K562 (cell line): Measurements from ENCODE around the gene ACADM. TPM values are rescaled to one million over a fixed set of nuclear protein-coding genes. Genes with fewer than 3 reads are reported as not detected.

Experiments
- ATAC-seq: fragments of 200-7000 bp; cut with Tn5 transposase; 3 replicates; pipeline ENCODE4 v1.9.1; 2020; ENCODE audit warnings: moderate library complexity
- BruUV-seq: library from RNA; stranded (reverse); fragments of 400-500 nt; replicated peaks from 2 replicates; lab custom pipeline; 2021; lab: Mats Ljungman, UMichigan
- CTCF ChIA-PET: fragments of 300-600 bp; formaldehyde crosslinking; extraction: SDS; loops from one replicate; lab custom pipeline; 2021; ENCODE audit warnings: low intra/inter-chr PET ratio; lab: Yijun Ruan, JAX
- POLR2A ChIA-PET: fragments of 300-600, 350-650 bp; sonication (Branson Sonifier 250); formaldehyde crosslinking; extraction: SDS; loops from one replicate; lab custom pipeline; 2021; ENCODE audit warnings: antibody characterized with exemption, inconsistent platforms; lab: Yijun Ruan, JAX
- DNase-seq, 4 experiments: peaks; one replicate each; pipeline versions ENCODE4 v3.0.0 to v3.0.0-alpha.2; 2011 to 2018; ENCODE audit warnings: low spot score in 3 of 4, mixed read lengths in 3 of 4; ENCODE audit errors: extremely low read depth in 1 of 4
- FAIRE-seq: peaks from 2 replicates; lab custom pipeline; 2011; peaks lifted over from hg19 to GRCh38; lab: Jason Lieb, UNC
- H2AFZ ChIP-seq: 2 replicates; pipeline ENCODE4 v1.6.0; 2011; ENCODE audit warnings: low read depth, low read length, control low read depth, inconsistent platforms
- H3K27ac ChIP-seq: fragments of 200-600 bp; 3 replicates; pipeline ENCODE4 v1.8.0; 2011; ENCODE audit warnings: low read depth, mild to moderate bottlenecking, control low read depth, inconsistent platforms, low read length, moderate library complexity, mixed read lengths; ENCODE audit errors: extremely low read depth
- H3K27me3 ChIP-seq, 2 experiments: fragments of 300-600 bp in 1 of 2; 2 replicates in 1 of 2; 3 replicates in 1 of 2; pipeline versions ENCODE4 v1.6.0 to v1.8.0; 2011; ENCODE audit warnings: inconsistent platforms in 2 of 2, low read length in 2 of 2, mild to moderate bottlenecking in 1 of 2, mixed read lengths in 1 of 2, moderate library complexity in 1 of 2; ENCODE audit not compliant: control insufficient read depth in 2 of 2, insufficient read depth in 2 of 2
- H3K36me3 ChIP-seq: fragments of 300-600 bp; 3 replicates; pipeline ENCODE4 v1.8.0; 2011; ENCODE audit warnings: mild to moderate bottlenecking, low read length, inconsistent platforms; ENCODE audit not compliant: control insufficient read depth, insufficient read depth
- H3K4me1 ChIP-seq, 2 experiments: fragments of 200-600 bp in 1 of 2; replicated peaks in 1 of 2; 2 replicates in 1 of 2; 3 replicates in 1 of 2; pipeline versions ENCODE4 v1.5.1 to v1.8.0; 2011; ENCODE audit warnings: inconsistent platforms in 2 of 2, low read length in 2 of 2, mild to moderate bottlenecking in 1 of 2, mixed read lengths in 1 of 2, moderate library complexity in 1 of 2; ENCODE audit not compliant: control insufficient read depth in 2 of 2, insufficient read depth in 2 of 2
- H3K4me2 ChIP-seq: 2 replicates; pipeline ENCODE4 v1.6.1; 2011; ENCODE audit warnings: low read length, control low read depth, inconsistent platforms, mixed read lengths; ENCODE audit not compliant: insufficient read depth
- H3K4me3 ChIP-seq: fragments of 200-600 bp; sonication (generic), shearing (Covaris generic); 2 replicates; pipeline ENCODE4 v1.5.1; 2016; ENCODE audit warnings: control low read depth, inconsistent platforms
- H3K79me2 ChIP-seq: fragments of 200-600 bp; 3 replicates; pipeline ENCODE4 v1.8.0; 2011; ENCODE audit warnings: low read length, inconsistent platforms; ENCODE audit not compliant: control insufficient read depth, insufficient read depth
- H3K9ac ChIP-seq, 2 experiments: 2 replicates each; pipeline versions ENCODE4 v1.6.0 to v1.6.1; 2011; ENCODE audit warnings: low read depth in 2 of 2, low read length in 2 of 2, control low read depth in 1 of 2, inconsistent platforms in 1 of 2, mild to moderate bottlenecking in 1 of 2, mixed read lengths in 1 of 2; ENCODE audit not compliant: insufficient read depth in 1 of 2
- H3K9me1 ChIP-seq: one replicate; pipeline ENCODE4 v1.6.0; 2011; ENCODE audit warnings: inconsistent platforms, mild to moderate bottlenecking, low read length, moderate library complexity; ENCODE audit not compliant: control insufficient read depth, insufficient read depth
- H3K9me3 ChIP-seq: replicated peaks from 2 replicates; pipeline ENCODE4 v1.5.1; 2011; ENCODE audit warnings: low read depth, low read length, inconsistent platforms; ENCODE audit not compliant: control insufficient read depth, insufficient read depth
- H4K20me1 ChIP-seq: replicated peaks from 2 replicates; pipeline ENCODE4 v1.6.1; 2011; ENCODE audit warnings: low read length, inconsistent platforms, mixed read lengths; ENCODE audit not compliant: control insufficient read depth, insufficient read depth
- CBX8 ChIP-seq: fragments of 200-600 bp; sonication (generic); IDR thresholded peaks from 2 replicates; pipeline ENCODE4 v1.6.1; 2012; ENCODE audit warnings: borderline replicate concordance, mixed run types, low read depth, mild to moderate bottlenecking, moderate library complexity, mixed read lengths, low read length, control low read depth, inconsistent platforms; ENCODE audit not compliant: poor library complexity, severe bottlenecking; ENCODE audit errors: extremely low read depth
- CHD1 ChIP-seq: fragments of 200-600 bp; sonication (generic); IDR thresholded peaks from one replicate; pipeline ENCODE4 v1.6.1; 2012; ENCODE audit warnings: mild to moderate bottlenecking, moderate library complexity, low read length, inconsistent platforms
- E2F5 ChIP-seq: sonication (generic); formaldehyde crosslinking; IDR thresholded peaks from 2 replicates; pipeline ENCODE4 v1.8.0; 2022; ENCODE audit warnings: mild to moderate bottlenecking, missing genetic modification reagents
- FOSL1 ChIP-seq: fragments of 200-800 bp; sonication (Bioruptor generic); conservative IDR thresholded peaks from 2 replicates; pipeline ENCODE4 v1.6.1; 2016; ENCODE audit warnings: missing genetic modification characterization, missing compliant biosample characterization
- JUN ChIP-seq, 2 experiments: sonication (generic) in 1 of 2; formaldehyde crosslinking in 1 of 2; IDR thresholded peaks; 2 replicates each; pipeline versions ENCODE4 v1.6.1 to v1.8.0; 2012 to 2022; ENCODE audit warnings: borderline replicate concordance in 2 of 2, mild to moderate bottlenecking in 2 of 2, improper control_type of control experiment in 1 of 2, low read depth in 1 of 2, low read length in 1 of 2, missing genetic modification reagents in 1 of 2
- NBN ChIP-seq: fragments of 450-650 bp; IDR thresholded peaks from 2 replicates; pipeline ENCODE4 v1.6.1; 2016; ENCODE audit warnings: low read depth, mild to moderate bottlenecking
- SIRT6 ChIP-seq: IDR thresholded peaks from one replicate; pipeline ENCODE4 v1.6.1; 2012; ENCODE audit warnings: low read depth, mild to moderate bottlenecking, control low read depth, inconsistent platforms, low read length, moderate library complexity
- YBX1 ChIP-seq: fragments of 450-650 bp; IDR thresholded peaks from 2 replicates; pipeline ENCODE4 v1.7.1; 2016; ENCODE audit warnings: mild to moderate bottlenecking
- ZNF609 ChIP-seq: sonication (generic); formaldehyde crosslinking; IDR thresholded peaks from 2 replicates; pipeline ENCODE4 v1.8.1; 2023; ENCODE audit warnings: missing genetic modification reagents, mild to moderate bottlenecking, borderline replicate concordance
- ZNF699 ChIP-seq: fragments of 250-450 bp; sonication (Bioruptor Pico); IDR thresholded peaks from 2 replicates; pipeline ENCODE4 v1.8.0; 2021; ENCODE audit warnings: mild to moderate bottlenecking, moderate library complexity; ENCODE audit not compliant: insufficient replicate concordance
- WGBS: fragments of 100-300 bp; shearing (Covaris generic); methylation state at CpG from one replicate; pipeline ENCODE4 v1.1.6; 2016; ENCODE audit warnings: low coverage, mixed read lengths; ENCODE audit not compliant: insufficient coverage; ENCODE audit errors: missing lambda C conversion rate; 5-methylcytosine and 5-hydroxymethylcytosine counted together
- in situ Hi-C: fragments of 300-500 bp; cut with MboI; formaldehyde crosslinking; loops from 4 replicates; pipeline ENCODE4 v1.15.0; 2018; ENCODE audit warnings: inconsistent platforms, mixed read lengths
- intact Hi-C: fragments of 100-400 bp; cut with micrococcal nuclease; formaldehyde crosslinking; loops from 2 replicates; pipeline ENCODE4 v1.14.2; 2022
- polyA plus RNA-seq, 8 experiments: library from polyadenylated mRNA; depleted of rRNA in 4 of 8; stranded (reverse) in 5 of 8; unstranded in 3 of 8; fragments of >200 nt; fragmentation: Nextera tagmentation in 2 of 8; fragmentation: Illumina TruSeq in 1 of 8; extraction: Ambion mirVana in 2 of 8; extraction: Trizol in 1 of 8; gene quantifications; 2 replicates each; pipeline versions ENCODE4 v1.2.1 to v1.2.3, GENCODE V29; 2011 to 2014; ENCODE audit warnings: inconsistent platforms in 1 of 8, missing spikeins in 1 of 8
- total RNA-seq, 7 experiments: library from RNA; depleted of rRNA in 6 of 7; stranded (reverse); fragments of >200 nt in 6 of 7; fragmentation: Illumina TruSeq in 2 of 7; extraction: Trizol in 2 of 7; gene quantifications; 2 replicates each; pipeline versions ENCODE4 v1.2.1 to v1.2.3, GENCODE V29; 2011 to 2021; ENCODE audit warnings: low replicate concordance in 1 of 7
- TF ChIP-seq, protein P1 (sequence below), 2 experiments: IDR thresholded peaks; 2 replicates each; pipeline ENCODE4 v1.6.1; 2012; ENCODE audit warnings: improper control_type of control experiment in 2 of 2, low read depth in 2 of 2, low read length in 2 of 2, borderline replicate concordance in 1 of 2

ACADM gene
- total and polyA plus RNA-seq, 9 of the 15 experiments (the other 6 are each of a cell fraction or from before 2014, with no cell fraction given) = 82.5 to 156 (median 123) TPM

DNA sequence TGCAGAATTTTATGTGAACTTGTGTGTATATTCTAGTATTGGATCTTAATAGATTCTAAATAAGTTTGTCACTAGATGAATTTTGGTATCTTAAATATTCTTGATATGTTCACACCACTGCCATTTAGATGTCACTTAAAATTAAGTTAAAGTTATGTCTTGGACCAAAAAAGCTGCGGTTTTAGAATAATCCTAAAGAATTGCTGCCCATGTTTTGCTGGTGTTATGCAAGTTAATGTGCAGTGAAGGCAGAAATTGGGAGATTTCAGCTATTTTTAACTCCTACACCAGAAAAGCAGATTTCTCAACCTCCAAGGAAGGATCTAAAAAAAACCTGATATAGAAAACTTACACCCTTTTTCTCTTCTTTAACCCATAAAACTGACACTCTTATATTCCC is 757 bp downstream of the ACADM start:
- H3K79me2 ChIP-seq = peaks cover 65% of the 10 kb centered on the region
- peak overlapping the region; percentile 88 for H3K4me2 ChIP-seq
- no TSS peak for BruUV-seq
- H3K4me1 ChIP-seq = peaks cover 0 to 10% of the 10 kb centered on the region in 2 experiments; a peak in 3 of 5 replicates
- H3K27ac ChIP-seq = peak overlapping the region; percentile 95
- intact Hi-C loops (loop anchor here (2.0 to 10.0 kb wide), 2 partner anchors 48 to 460 kb away; no protein-coding TSS in a partner anchor), in situ Hi-C loops (loop anchor here (5.0 kb wide), 1 partner anchor 62 kb away; the partner anchor contains the start of gene RABGGTB)
- peaks cover 5% of the 10 kb centered on the region for H3K9me3 ChIP-seq
- peaks cover 15% of the 10 kb centered on the region; the same call in 2 of the 3 replicates for H3K36me3 ChIP-seq
- POLR2A ChIA-PET = interaction anchor here (0.7 to 1.3 kb wide), 4 partner anchors 10 to 109 kb away, joined by 3 to 6 read pairs (median 3); no protein-coding TSS in a partner anchor
- H4K20me1 ChIP-seq = no peaks in the 10 kb centered on the region
- ATAC-seq (no peak), DNase-seq (peak in 1 of 4 experiments; percentile 10), FAIRE-seq (no peak)
- 0% methylated on average over 1 of the region's 1 CpG for WGBS
- no peaks in the 10 kb centered on the region for H3K9me1 ChIP-seq
- TF ChIP-seq ZNF609 (CRISPR knock-in tag) (no peak), YBX1 (no peak), JUN (IDR thresholded peaks at IDR 0.05; ENCODE audit: borderline replicate concordance, low read depth, low read length) (no peak), JUN (CRISPR knock-in tag; IDR thresholded peaks at IDR 0.05; ENCODE audit: borderline replicate concordance) (no peak), SIRT6 (no peak), ZNF699 (CRISPR knock-in tag) (no peak), E2F5 (CRISPR knock-in tag) (no peak), FOSL1 (tag) (0 out of 2 replicates have a peak, but pooled peaks have one; percentile 4), NBN (no peak), CBX8 (no peak), CHD1 (peak; percentile 2)
- TF ChIP-seq, protein P1, sequence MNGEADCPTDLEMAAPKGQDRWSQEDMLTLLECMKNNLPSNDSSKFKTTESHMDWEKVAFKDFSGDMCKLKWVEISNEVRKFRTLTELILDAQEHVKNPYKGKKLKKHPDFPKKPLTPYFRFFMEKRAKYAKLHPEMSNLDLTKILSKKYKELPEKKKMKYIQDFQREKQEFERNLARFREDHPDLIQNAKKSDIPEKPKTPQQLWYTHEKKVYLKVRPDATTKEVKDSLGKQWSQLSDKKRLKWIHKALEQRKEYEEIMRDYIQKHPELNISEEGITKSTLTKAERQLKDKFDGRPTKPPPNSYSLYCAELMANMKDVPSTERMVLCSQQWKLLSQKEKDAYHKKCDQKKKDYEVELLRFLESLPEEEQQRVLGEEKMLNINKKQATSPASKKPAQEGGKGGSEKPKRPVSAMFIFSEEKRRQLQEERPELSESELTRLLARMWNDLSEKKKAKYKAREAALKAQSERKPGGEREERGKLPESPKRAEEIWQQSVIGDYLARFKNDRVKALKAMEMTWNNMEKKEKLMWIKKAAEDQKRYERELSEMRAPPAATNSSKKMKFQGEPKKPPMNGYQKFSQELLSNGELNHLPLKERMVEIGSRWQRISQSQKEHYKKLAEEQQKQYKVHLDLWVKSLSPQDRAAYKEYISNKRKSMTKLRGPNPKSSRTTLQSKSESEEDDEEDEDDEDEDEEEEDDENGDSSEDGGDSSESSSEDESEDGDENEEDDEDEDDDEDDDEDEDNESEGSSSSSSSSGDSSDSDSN (IDR thresholded peaks at IDR 0.05; ENCODE audit: borderline replicate concordance in 1 of 2, low read depth in 2 of 2, low read length in 2 of 2) = no peak
- peak overlapping the region; percentile 77 for H3K4me3 ChIP-seq
- no peaks in the 10 kb centered on the region for H3K27me3 ChIP-seq
- H3K9ac ChIP-seq = peak overlapping the region; percentile 12 to 93; a peak in 3 of 4 replicates
- CTCF ChIA-PET = no interaction called here
- peak overlapping the region; percentile 97 for H2AFZ ChIP-seq
